ENCODE results near the gene ECPAS.

DNA sequence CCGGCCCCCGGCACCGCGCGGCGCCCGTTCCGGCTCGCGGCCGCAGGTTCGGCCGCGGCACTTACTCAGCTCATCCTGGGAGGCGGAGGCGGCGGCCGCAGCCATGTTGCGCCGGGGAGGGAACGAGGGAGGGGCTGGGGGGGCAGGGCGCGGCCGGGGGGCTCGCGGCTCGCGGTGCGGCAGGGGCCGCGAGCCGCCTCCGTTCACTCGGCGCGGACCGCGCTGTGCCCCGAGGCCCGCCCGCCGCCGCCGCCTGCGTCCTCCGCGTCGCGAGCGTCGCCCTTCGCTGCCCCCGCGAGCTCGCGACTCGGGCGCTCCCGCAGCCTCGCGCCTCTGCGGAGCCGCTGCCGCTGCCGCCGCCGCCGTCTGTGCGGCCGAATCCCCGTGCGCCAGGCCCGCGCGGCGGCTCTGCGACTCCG lies 735 bp downstream of the ECPAS start:
- TF ChIP-seq REST (IDR thresholded peaks at IDR 0.05; ENCODE audit: borderline replicate concordance) (no peak), CTCF (IDR thresholded peaks at IDR 0.05; ENCODE audit: poor library complexity, severe bottlenecking) (no peak), EZH2 (IDR thresholded peaks at IDR 0.05; ENCODE audit: borderline replicate concordance, insufficient read depth, low read length, poor library complexity, severe bottlenecking) (no peak), POLR2AphosphoS5 (IDR thresholded peaks at IDR 0.05) (no peak), EP300 (conservative IDR thresholded peaks at IDR 0.05; ENCODE audit: poor library complexity, severe bottlenecking) (no peak), TAF1 (IDR thresholded peaks at IDR 0.05; ENCODE audit: low read depth) (no peak), RAD21 (conservative IDR thresholded peaks at IDR 0.05) (no peak), SMC3 (conservative IDR thresholded peaks at IDR 0.05; ENCODE audit: poor library complexity) (no peak), MXI1 (conservative IDR thresholded peaks at IDR 0.05; ENCODE audit: poor library complexity, severe bottlenecking) (no peak)
